ENCODE measurements around the gene ATP13A4. TPM values are rescaled to one million over a fixed set of nuclear protein-coding genes. Genes with fewer than 3 reads are reported as not detected.

Gene ATP13A4
- total and polyA plus RNA-seq, 2 of the 4 experiments (the other 2 are of a cell fraction): under 0.01 TPM; not detected in 1

GRCh38 chr3:193507566-193507965, 47.1 kb downstream of the ATP13A4 start:
- ATAC-seq (ENCODE audit: low read depth): no peak
- intact Hi-C loops (cut with micrococcal nuclease): no loop called here

More at GRCh38 chr3:193507566-193507965, 47.1 kb downstream of the ATP13A4 start:
- no peaks in the 10 kb centered on the region for H4K20me1 ChIP-seq (ENCODE audit: insufficient read depth, low read length)
- no peak overlapping the region for H3K4me2 ChIP-seq (ENCODE audit: low read depth, low read length)
- no peak overlapping the region for H3K56ac ChIP-seq (ENCODE audit: extremely low read depth, insufficient read depth, low read length)
- H3K9ac ChIP-seq (ENCODE audit: low read depth, low read length): no peak overlapping the region
- no peak overlapping the region for H4K8ac ChIP-seq (ENCODE audit: low read depth in 2 of 2, low read length in 2 of 2)
- H2BK120ac ChIP-seq (ENCODE audit: low read depth, low read length): no peak overlapping the region
- H3K18ac ChIP-seq (ENCODE audit: low read depth, low read length): no peak overlapping the region
- no peaks in the 10 kb centered on the region for H3K79me1 ChIP-seq (ENCODE audit: low read depth in 1 of 2, low read length in 2 of 2)
- no peak overlapping the region for H4K91ac ChIP-seq (ENCODE audit: insufficient read depth, low read depth, low read length)
- no TSS peak for BruUV-seq (replicated peaks)
- no peak overlapping the region for H2AK9ac ChIP-seq (replicated peaks; ENCODE audit: low read depth, low read length, poor library complexity)
- in situ Hi-C loops (cut with MboI; ENCODE audit: low sequenced_read_pairs) (no loop called here), dilution Hi-C loops (cut with HindIII; ENCODE audit: low sequenced_read_pairs, unreplicated experiment) (no loop called here)
- H3K9me1 ChIP-seq (ENCODE audit: insufficient read depth, low read length): no peaks in the 10 kb centered on the region
- no peak for TF ChIP-seq CTCF (conservative IDR thresholded peaks at IDR 0.05; ENCODE audit: low read depth, low read length)
- TF ChIP-seq CHD1 (IDR thresholded peaks at IDR 0.05; ENCODE audit: low read depth, low read length): no peak
- no peak for TF ChIP-seq BHLHE40 (IDR thresholded peaks at IDR 0.05; ENCODE audit: low read depth, low read length)
- no peak overlapping the region for H3K4ac ChIP-seq (ENCODE audit: low read depth, low read length)
- CTCF ChIA-PET: no interaction called here
- H3K27me3 ChIP-seq (ENCODE audit: control insufficient read depth, insufficient read depth, low read length): no peaks in the 10 kb centered on the region
- DNase-seq: no peak
- no peak overlapping the region for H3K27ac ChIP-seq (ENCODE audit: insufficient read depth, low read length)
- H3K23ac ChIP-seq (ENCODE audit: low read depth, low read length): no peak overlapping the region
- H3K14ac ChIP-seq (replicated peaks; ENCODE audit: low read depth, low read length): no peak overlapping the region
- H2AFZ ChIP-seq (replicated peaks; ENCODE audit: low read length, poor library complexity): no peak overlapping the region
- no peak overlapping the region for H4K5ac ChIP-seq (ENCODE audit: low read depth, low read length)
- no peak overlapping the region for H2BK20ac ChIP-seq (ENCODE audit: low read depth, low read length)
- POLR2A ChIA-PET (ENCODE audit: unreplicated experiment): no interaction called here
- no peak overlapping the region for H3K4me3 ChIP-seq (ENCODE audit: insufficient read depth, low read depth, low read length)
- no peak overlapping the region for H2AK5ac ChIP-seq (ENCODE audit: low read depth, low read length)
- H2BK15ac ChIP-seq (ENCODE audit: low read depth, low read length): no peak overlapping the region
- H2BK5ac ChIP-seq (ENCODE audit: low read depth, low read length, poor library complexity, severe bottlenecking): no peak overlapping the region
- no peaks in the 10 kb centered on the region for H3K9me3 ChIP-seq (ENCODE audit: control insufficient read depth, insufficient read depth, low read length)
- no peaks in the 10 kb centered on the region for H3K4me1 ChIP-seq (ENCODE audit: control insufficient read depth, insufficient read depth, low read length)
- H3K36me3 ChIP-seq (ENCODE audit: control insufficient read depth, insufficient read depth, low read length): no peaks in the 10 kb centered on the region
- WGBS, 2 experiments (ENCODE audit: extremely low coverage in 2 of 2, insufficient read length in 1 of 2): no CpG with 5 or more reads among the region's 3 CpGs

Measured in IMR-90 (cell line).